Bone marrow (tissue), 2 donors: ENCODE measurements around the gene RPSA.
"Not testable (repeated sequence)": the region's sequence is repeated elsewhere in the genome, so short reads cannot be mapped to it uniquely, and the experiment has no call there.

Experiments
- DNase-seq, 2 donors: peaks; one replicate each; lab custom pipeline; 2025; lab: John Stamatoyannopoulos, UW

Gene RPSA

DNA sequence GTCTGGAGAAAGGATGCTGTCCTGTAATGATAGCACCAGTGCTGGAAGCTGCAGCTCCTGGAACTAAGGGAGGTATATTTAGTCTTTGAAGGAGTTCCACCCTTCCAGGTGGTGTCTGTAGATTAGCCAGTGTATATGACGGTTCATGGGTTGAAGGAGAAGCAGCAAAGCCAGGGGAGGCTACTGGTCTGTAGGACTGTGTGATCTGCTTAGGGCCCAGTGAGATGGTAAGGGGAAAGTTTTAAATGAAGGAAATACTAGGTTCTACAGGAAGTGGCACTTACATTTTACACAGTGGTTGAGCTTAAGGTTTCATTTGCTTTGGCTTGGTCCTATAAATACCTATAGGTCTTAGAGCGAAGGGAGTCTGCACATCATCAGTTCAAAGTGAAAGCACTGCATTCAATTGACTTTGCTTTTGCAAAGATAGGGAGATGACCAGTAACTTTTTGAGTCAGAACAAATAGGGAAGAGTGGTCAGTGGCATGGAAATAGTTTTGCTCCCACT lies 17.7 kb upstream of the RPSA start:
- no peak for DNase-seq

DNA sequence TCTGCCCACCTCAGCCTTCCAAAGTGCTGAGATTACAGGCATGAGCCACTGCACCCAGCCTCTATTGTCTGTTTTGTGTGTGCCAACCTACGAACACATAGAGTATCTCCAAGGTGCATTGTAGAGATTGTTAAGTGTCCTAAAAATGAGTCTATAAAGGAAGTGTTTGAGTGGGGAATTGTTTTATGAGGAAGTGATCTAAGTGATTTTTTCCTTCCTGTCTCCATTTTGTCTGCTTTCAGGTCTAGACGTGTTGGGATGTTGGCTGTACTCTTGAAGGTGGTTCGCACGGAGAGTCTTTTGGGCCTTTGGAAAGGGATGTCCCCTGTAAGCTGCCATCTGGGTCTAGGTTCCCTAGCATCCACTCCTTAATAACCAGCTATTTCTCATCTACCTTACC lies 16.3 kb upstream of the RPSA start:
- DNase-seq: no peak

- DNase-seq: no peak
Observed at GRCh38 chr3:39396690-39397089, 9.8 kb upstream of the RPSA start.

DNA sequence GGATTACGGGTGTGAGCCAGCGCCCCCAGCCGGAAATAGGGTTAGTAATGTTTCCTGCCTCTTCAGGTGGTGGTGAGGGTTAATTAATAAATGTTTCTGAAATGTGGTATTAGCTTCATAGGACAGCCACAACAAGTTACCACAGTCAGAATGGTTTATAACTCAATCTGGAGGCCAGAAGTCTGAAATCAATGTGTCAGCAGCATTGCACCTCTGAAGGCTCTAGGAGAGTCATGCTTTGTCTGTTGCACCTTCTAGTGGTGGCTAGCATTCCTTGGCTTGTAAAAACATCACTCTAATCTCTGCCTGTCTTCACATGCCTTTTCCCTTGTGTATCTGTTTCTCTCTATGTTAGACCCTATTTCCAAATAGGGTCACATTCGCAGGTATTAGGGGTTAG lies 7.8 kb upstream of the RPSA start:
- DNase-seq: no peak

DNA sequence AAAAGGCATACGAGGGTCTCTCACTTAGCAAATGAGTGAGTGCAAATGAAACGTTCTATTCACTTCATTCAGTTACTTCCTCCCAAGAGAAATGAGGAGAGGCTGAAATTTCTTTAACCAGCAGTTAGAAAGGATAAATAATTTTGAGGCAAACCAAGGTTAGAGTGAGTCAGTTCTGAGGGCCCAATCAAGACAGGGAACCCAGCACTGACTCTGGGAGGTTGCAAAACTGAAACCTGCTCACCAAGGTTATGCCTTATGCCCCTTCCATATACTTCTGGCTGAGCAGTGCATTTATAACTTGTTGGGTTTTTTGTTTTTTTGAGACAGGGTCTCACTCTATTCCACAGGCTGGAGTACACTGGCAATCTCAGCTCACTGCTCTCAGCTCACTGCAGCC lies 4.5 kb upstream of the RPSA start:
- no peak for DNase-seq

DNA sequence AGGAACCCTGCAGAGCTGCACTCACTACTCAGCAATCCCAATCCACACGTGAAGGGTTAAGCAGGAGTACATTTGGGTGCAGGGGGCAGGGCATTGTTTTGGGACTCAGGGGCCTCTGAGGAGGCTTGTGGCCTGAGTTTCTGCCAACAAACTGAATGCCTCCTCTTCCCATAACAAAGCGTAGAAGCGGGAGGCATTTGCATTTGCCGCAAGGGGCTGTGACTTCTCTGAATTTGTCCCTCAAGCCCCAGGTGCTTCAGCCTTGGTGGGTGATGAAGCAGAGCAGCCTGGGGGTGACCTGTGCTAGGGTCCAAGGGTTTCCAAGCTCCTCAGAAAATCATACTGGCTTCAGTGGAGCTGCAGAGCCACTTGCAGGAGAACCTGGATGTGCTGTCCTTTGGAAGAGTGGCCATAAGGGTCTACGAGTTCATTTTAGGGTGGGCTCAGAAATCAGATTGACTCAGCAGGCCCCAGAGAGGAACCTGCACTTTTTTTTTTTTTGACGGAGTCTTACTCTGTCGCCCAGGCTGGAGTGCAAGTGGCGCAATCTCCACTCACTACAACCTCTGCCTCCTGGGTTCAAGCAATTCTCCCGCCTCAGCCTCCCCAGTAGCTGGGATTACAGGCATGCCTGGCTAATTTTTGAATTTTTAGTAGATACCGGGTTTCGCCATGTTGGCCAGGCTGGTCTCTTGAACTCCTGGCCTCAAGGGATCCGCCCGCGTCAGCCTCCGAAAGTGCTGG lies 1.4 kb upstream of the RPSA start:
- no peak for DNase-seq

- DNase-seq: no peak
Observed at GRCh38 chr3:39405687-39406367, 693 bp upstream of the RPSA start.

DNA sequence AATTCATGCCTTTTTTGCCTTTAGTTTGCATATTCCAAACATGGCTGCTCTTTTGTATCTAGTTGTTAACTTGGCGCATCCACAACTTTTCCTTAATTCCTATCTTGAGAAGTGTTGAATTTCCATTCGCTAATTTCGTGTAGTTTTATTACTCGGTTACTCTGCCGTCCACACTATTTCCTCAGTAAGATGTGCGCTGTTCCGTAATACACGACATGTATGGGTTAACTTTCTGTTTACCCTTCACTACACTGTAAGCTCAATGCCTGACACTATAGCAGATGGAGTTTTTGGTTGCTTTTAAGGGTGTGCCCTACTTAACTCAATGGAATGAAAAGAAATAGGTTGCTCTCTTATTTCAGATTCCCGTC lies 724 bp downstream of the RPSA start:
- no peak for DNase-seq

GRCh38 chr3:39407773-39408492 lies 1.4 kb downstream of the RPSA start:
- DNase-seq: no peak

GRCh38 chr3:39408493-39409372 lies 2.2 kb downstream of the RPSA start:
- DNase-seq: no peak

GRCh38 chr3:39409514-39410136 lies 3.1 kb downstream of the RPSA start:
- no peak for DNase-seq

DNA sequence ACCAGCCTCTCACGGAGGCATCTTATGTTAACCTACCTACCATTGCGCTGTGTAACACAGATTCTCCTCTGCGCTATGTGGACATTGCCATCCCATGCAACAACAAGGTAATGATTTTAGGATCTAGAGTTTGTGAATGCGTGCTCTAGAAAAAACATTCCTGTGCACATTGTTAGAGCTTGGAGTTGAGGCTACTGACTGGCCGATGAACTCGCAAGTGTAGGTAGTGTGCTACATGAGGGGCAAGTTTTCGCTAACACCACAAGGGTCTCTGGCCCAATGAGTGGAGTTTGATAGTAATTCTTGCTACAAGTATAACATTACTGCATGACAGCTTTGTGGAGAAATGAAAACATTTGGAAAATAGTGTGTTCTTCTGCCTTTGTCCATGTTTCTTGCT lies 4.4 kb downstream of the RPSA start:
- no peak for DNase-seq

DNA sequence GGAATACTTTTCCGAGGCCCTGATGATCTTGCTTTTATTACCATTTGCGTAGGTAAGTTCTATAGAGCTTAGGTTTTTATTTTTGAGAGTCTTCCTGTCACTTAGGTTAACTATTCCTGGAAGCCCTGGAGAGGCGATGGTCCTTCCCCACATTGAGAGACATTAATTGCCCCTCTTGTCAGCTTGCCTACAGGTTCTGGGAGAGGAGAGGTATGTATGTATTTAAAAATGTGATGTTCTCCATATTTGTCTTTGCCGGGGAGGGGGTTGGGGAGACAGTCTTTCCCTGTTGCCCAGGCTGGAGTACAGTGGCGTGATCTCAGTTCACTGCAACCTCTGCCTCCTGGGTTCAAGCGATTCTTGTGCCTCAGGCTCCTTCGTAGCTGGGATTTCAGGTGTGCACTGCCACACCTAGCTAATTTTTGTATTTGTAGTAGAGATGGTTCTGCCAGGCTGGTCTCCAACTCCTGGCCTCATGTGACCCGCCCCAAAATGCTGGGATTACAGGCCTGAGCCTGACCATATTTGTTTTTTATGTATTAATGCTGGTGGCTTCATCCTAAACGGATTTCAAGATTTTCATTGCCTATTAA lies 6.2 kb downstream of the RPSA start:
- no peak for DNase-seq

DNA sequence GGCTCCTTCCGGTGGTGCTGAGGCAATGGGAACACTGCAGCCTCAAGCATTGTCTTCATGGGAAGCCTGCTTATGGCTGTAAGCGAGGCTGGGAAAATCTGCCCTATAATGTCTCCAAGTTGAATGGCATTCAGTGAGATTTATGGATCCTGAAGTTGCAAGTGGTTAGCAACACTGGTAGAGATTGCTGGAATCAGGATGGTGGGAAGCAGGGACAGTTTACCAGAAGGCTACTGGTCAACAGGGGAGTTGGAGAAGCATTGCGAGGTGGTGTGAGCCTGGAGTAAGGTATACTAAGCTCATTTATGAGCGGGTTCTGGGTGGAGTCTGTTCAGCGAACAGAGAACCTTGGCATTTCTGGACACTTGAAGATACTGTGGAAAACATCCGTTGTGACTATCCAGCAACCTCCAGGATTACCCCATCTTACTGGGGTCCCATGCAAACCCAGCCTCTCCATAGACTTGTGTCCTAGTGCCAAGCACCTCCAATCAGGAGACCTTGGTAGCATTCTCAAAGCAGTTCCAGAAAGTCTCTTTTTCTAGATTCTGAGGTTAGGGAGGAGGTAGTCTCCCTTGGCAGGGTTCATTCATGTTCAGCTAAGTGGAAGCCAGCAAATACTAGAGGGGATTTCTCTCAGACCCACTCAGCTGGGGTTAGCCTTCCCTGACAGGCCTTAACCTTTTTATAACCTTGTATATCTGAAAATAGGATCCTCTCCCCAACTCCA lies 7.3 kb downstream of the RPSA start:
- no peak for DNase-seq

DNA sequence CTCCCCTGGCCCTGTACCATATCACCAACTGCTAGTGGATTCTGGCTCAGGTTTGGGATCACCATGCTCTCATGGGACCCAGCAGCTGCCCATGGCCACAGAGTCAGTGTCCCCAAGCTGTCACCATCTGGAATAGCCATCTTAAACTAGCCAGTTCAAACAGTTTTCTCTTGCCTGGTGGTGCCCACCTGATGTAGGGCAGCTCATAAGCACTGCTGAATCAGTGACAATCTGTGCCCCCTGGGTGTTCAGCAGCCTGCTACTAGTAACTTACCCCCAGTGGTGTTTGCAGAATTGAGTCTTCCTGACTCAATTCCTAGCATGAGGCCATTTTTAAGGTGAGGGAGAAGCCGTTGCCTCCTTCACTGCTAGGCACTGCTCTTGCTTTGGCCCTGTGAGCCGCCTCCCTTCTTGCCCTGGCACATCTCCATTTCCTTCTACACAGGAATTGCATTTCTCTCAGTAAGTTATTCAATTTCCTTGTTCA lies 7.9 kb downstream of the RPSA start:
- DNase-seq: no peak

GRCh38 chr3:39415302-39415701 lies 8.8 kb downstream of the RPSA start:
- DNase-seq: not testable (repeated sequence)

DNA sequence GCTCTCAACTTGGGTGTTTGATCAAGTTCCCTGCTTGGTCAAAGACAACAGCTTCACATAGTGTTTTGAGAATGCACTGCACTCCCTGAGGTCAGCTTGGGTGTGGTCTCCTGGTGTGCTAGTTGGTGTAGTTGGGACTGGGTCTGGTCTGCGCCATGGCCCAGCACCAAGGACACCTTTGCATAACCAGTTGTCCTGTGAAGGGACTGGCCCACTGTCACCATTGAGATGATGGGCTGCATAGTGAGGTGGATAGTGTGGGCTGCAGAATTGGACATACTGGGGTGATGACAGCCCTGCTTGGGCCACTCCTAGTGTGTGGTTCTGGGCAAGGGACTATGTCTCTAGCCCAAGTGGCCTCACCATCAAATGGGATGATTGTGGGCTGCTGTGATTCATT lies 9.5 kb downstream of the RPSA start:
- no peak for DNase-seq

DNA sequence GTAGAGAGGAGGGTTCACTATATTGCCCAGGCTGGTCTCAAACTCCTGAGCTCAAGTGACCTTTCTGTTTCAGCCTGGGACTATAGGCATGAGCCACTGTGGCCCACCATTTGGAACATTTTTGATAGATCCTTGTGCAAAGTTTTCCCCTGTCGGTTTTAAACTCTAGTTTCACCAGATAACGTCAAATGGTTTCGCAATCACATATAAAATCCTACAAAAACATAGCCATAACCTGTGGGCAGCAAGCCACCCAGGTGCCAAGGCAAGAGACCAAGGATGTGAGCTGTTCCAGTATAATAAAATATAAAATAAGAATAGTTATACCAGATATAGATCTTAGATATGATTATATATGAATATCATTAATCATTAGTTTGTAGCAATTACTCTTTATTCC lies 10.5 kb downstream of the RPSA start:
- not testable (repeated sequence) for DNase-seq

DNA sequence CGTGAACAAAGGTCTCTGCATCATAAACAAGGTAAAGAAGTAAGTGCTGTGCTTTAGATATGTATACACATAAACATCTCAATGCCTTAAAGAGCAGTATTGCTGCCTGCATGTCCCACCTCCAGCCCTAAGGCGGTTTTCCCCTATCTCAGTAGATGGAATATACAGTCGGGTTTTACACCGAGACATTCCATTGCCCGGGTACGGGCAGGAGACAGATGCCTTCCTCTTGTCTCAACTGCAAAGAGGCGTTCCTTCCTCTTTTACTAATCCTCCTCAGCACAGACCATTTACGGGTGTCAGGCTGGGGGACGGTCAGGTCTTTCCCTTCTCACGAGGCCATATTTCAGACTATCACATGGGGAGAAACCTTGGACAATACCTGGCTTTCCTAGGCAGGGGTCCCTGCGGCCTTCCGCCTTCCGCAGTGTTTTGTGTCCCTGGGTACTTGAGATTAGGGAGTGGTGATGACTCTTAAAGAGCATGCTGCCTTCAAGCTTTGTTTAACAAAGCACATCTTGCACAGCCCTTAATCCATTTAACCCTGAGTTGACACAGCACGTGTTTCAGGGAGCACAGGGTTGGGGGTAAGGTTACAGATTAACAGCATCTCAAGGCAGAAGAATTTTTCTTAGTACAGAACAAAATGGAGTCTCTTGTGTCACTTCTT lies 12.2 kb downstream of the RPSA start:
- DNase-seq: not testable (repeated sequence)
